K562 (cell line): ENCODE results near the gene FBLN2. TPM values are rescaled to one million over a fixed set of nuclear protein-coding genes. Genes with fewer than 3 reads are reported as not detected.
A peak's percentile ranks its signal among the peaks of the same experiment; 100 is the strongest.

Experiments
- ARID1B ChIP-seq: fragments of 450-650 bp; IDR thresholded peaks from 2 replicates; pipeline ENCODE4 v1.6.1; 2016; ENCODE audit warnings: antibody characterized with exemption, mild to moderate bottlenecking, inconsistent platforms
- CBFB ChIP-seq: sonication (generic); formaldehyde crosslinking; IDR thresholded peaks from 2 replicates; pipeline ENCODE4 v1.4.0; 2020; ENCODE audit warnings: mild to moderate bottlenecking, missing genetic modification reagents
- CXXC5 ChIP-seq: fragments of 250-450 bp; sonication (Bioruptor Pico); IDR thresholded peaks from 2 replicates; pipeline ENCODE4 v1.8.0; 2022; ENCODE audit warnings: inconsistent platforms, mild to moderate bottlenecking, moderate library complexity
- JUND ChIP-seq, 2 experiments: IDR thresholded peaks; 2 replicates in 1 of 2; 3 replicates in 1 of 2; pipeline ENCODE4 v1.6.1; 2011; ENCODE audit warnings: borderline replicate concordance in 2 of 2, low read depth in 2 of 2, low read length in 2 of 2, improper control_type of control experiment in 1 of 2, missing biosample characterization in 1 of 2, missing genetic modification characterization in 1 of 2, missing genetic modification reagents in 1 of 2
- LARP7 ChIP-seq: fragments of 450-650 bp; IDR thresholded peaks from 2 replicates; pipeline ENCODE4 v1.6.1; 2016
- MCM2 ChIP-seq: fragments of 450-650 bp; IDR thresholded peaks from 2 replicates; pipeline ENCODE4 v1.6.1; 2017; ENCODE audit warnings: low read depth, mild to moderate bottlenecking
- NCOA6 ChIP-seq: fragments of 450-650 bp; IDR thresholded peaks from 2 replicates; pipeline ENCODE4 v1.6.1; 2017; ENCODE audit warnings: mild to moderate bottlenecking
- PHF8 ChIP-seq: fragments of 200-600 bp; sonication (generic); IDR thresholded peaks from 2 replicates; pipeline ENCODE4 v1.6.1; 2012; ENCODE audit warnings: mixed run types, mild to moderate bottlenecking, inconsistent platforms, low read length, moderate library complexity, borderline replicate concordance
- PHTF2 ChIP-seq: fragments of 250-450 bp; sonication (Bioruptor Pico); IDR thresholded peaks from 2 replicates; pipeline ENCODE4 v1.5.0; 2021; ENCODE audit warnings: mild to moderate bottlenecking
- POLR2H ChIP-seq: IDR thresholded peaks from 2 replicates; pipeline ENCODE4 v1.6.1; 2016; ENCODE audit warnings: missing genetic modification characterization, low read depth, mild to moderate bottlenecking, control low read depth, missing compliant biosample characterization, moderate library complexity
- SMAD3 ChIP-seq: fragments of 450-650 bp; formaldehyde crosslinking; conservative IDR thresholded peaks from 2 replicates; pipeline ENCODE4 v1.4.0; 2020; ENCODE audit warnings: mild to moderate bottlenecking
- SMARCC2 ChIP-seq: fragments of 450-650 bp; IDR thresholded peaks from 2 replicates; pipeline ENCODE4 v1.6.1; 2017; ENCODE audit warnings: antibody characterized with exemption, moderate library complexity, mild to moderate bottlenecking, low read depth
- SPI1 ChIP-seq: IDR thresholded peaks from 2 replicates; pipeline ENCODE4 v1.6.1; 2011; ENCODE audit warnings: low read depth, low read length, control low read depth, borderline replicate concordance
- STAT5B ChIP-seq: fragments of 250-450 bp; sonication (Bioruptor Pico); IDR thresholded peaks from 2 replicates; pipeline ENCODE4 v1.8.0; 2021; ENCODE audit warnings: mild to moderate bottlenecking, inconsistent platforms
- TAF7 ChIP-seq: fragments of 450-650 bp; IDR thresholded peaks from 2 replicates; pipeline ENCODE4 v1.6.1; 2016; ENCODE audit warnings: missing genetic modification characterization, missing compliant biosample characterization
- TAL1 ChIP-seq: fragments of 450-650 bp; IDR thresholded peaks from 2 replicates; pipeline ENCODE4 v1.6.1; 2016; ENCODE audit warnings: mild to moderate bottlenecking
- TCF3 ChIP-seq: sonication (generic); formaldehyde crosslinking; IDR thresholded peaks from 2 replicates; pipeline ENCODE4 v1.4.0; 2020; ENCODE audit warnings: mild to moderate bottlenecking, missing genetic modification reagents
- WHSC1 ChIP-seq: IDR thresholded peaks from one replicate; pipeline ENCODE4 v1.6.1; 2012; ENCODE audit warnings: low read length, control low read depth, inconsistent platforms
- YBX1 ChIP-seq: fragments of 450-650 bp; IDR thresholded peaks from 2 replicates; pipeline ENCODE4 v1.7.1; 2016; ENCODE audit warnings: mild to moderate bottlenecking
- ZKSCAN3 ChIP-seq: fragments of 250-450 bp; sonication (Bioruptor Pico); IDR thresholded peaks from 2 replicates; pipeline ENCODE4 v1.4.0; 2020
- polyA plus RNA-seq, 8 experiments: library from polyadenylated mRNA; depleted of rRNA in 4 of 8; stranded (reverse) in 5 of 8; unstranded in 3 of 8; fragments of >200 nt; fragmentation: Nextera tagmentation in 2 of 8; fragmentation: Illumina TruSeq in 1 of 8; extraction: Ambion mirVana in 2 of 8; extraction: Trizol in 1 of 8; gene quantifications; 2 replicates each; pipeline versions ENCODE4 v1.2.1 to v1.2.3, GENCODE V29; 2011 to 2014; ENCODE audit warnings: inconsistent platforms in 1 of 8, missing spikeins in 1 of 8
- total RNA-seq, 7 experiments: library from RNA; depleted of rRNA in 6 of 7; stranded (reverse); fragments of >200 nt in 6 of 7; fragmentation: Illumina TruSeq in 2 of 7; extraction: Trizol in 2 of 7; gene quantifications; 2 replicates each; pipeline versions ENCODE4 v1.2.1 to v1.2.3, GENCODE V29; 2011 to 2021; ENCODE audit warnings: low replicate concordance in 1 of 7
- TF ChIP-seq, protein P1 (sequence below): fragments of 450-650 bp; IDR thresholded peaks from 2 replicates; pipeline ENCODE4 v1.7.1; 2018; ENCODE audit warnings: mild to moderate bottlenecking, low read depth; ENCODE audit not compliant: partially characterized antibody

The FBLN2 gene
- total and polyA plus RNA-seq, 9 of the 15 experiments (the other 6 are each of a cell fraction or from before 2014, with no cell fraction given): 0.03 to 0.10 (median 0.04) TPM; not detected in 6

DNA sequence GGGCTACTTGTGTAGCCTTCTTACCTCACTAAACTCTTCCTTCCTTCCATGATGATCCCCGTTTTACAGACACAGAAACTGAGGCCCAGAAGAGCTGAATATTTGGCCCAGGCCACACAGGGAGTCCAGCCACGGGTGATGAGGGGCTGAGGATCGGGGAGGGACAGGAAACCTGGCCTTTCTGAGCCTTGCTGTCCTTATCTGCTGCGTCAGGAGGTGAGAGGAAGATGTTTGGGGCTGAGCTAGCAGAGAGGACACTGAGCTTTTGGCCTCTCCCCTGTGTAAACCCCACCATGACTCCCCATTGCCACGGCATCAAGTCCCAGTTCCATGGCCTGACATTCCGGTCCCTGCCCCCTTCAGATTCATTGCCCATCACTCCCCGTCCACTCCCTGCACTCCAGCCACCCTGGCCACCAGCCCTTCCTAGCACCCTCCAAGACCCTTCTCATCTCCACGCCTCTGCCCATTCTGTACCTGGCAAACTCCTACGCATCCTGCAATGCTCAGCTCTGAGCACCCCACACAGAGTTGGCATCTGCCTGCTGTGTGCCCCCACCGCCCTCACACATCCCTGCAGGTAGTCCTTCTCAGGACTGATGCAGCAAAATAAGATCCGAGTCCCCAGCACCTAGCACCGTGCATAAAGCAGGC is 103.0 kb downstream of the FBLN2 start (continued):
- TF ChIP-seq CXXC5 (CRISPR knock-in tag): peak; percentile 37; the same call in 1 of the 2 replicates
- TF ChIP-seq SPI1: no peak
- TF ChIP-seq SMARCC2: no peak
- no peak for TF ChIP-seq YBX1
- no peak; the same call in 1 of the 2 replicates for TF ChIP-seq ARID1B
- TF ChIP-seq ZKSCAN3 (CRISPR knock-in tag): no peak
- 0 out of 2 replicates have a peak, but pooled peaks have one; percentile 14 for TF ChIP-seq CBFB
- no peak for TF ChIP-seq PHTF2 (CRISPR knock-in tag)
- no peak for TF ChIP-seq TAL1
- TF ChIP-seq LARP7: peak; percentile 56; the same call in 1 of the 2 replicates
- 0 out of 2 replicates have a peak, but pooled peaks have one; percentile 40 for TF ChIP-seq SMAD3 (CRISPR knock-in tag)
- TF ChIP-seq MCM2: no peak
- TF ChIP-seq WHSC1: no peak
- TF ChIP-seq NCOA6: no peak
- no peak for TF ChIP-seq TAF7
- TF ChIP-seq, protein P1, sequence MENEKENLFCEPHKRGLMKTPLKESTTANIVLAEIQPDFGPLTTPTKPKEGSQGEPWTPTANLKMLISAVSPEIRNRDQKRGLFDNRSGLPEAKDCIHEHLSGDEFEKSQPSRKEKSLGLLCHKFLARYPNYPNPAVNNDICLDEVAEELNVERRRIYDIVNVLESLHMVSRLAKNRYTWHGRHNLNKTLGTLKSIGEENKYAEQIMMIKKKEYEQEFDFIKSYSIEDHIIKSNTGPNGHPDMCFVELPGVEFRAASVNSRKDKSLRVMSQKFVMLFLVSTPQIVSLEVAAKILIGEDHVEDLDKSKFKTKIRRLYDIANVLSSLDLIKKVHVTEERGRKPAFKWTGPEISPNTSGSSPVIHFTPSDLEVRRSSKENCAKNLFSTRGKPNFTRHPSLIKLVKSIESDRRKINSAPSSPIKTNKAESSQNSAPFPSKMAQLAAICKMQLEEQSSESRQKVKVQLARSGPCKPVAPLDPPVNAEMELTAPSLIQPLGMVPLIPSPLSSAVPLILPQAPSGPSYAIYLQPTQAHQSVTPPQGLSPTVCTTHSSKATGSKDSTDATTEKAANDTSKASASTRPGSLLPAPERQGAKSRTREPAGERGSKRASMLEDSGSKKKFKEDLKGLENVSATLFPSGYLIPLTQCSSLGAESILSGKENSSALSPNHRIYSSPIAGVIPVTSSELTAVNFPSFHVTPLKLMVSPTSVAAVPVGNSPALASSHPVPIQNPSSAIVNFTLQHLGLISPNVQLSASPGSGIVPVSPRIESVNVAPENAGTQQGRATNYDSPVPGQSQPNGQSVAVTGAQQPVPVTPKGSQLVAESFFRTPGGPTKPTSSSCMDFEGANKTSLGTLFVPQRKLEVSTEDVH: no peak
- no peak for TF ChIP-seq JUND (IDR thresholded peaks at IDR 0.05; ENCODE audit: borderline replicate concordance, low read depth, low read length)
- 0 out of 3 replicates have a peak, but pooled peaks have one; percentile 12 for TF ChIP-seq JUND (tag; IDR thresholded peaks at IDR 0.05; ENCODE audit: borderline replicate concordance, low read depth, low read length)
- no peak for TF ChIP-seq STAT5B
- no peak for TF ChIP-seq POLR2H (tag)
- no peak for TF ChIP-seq PHF8
- peak; percentile 5; the same call in 1 of the 2 replicates for TF ChIP-seq TCF3 (CRISPR knock-in tag)
